ENCODE data around the gene GLI1.
"Not testable (repeated sequence)": the region's sequence is repeated elsewhere in the genome, so short reads cannot be mapped to it uniquely, and the experiment has no call there.

The GLI1 gene

GRCh38 chr12:57441846-57442427 lies 17.6 kb upstream of the GLI1 start:
- no peak for FAIRE-seq

- not testable (repeated sequence) for FAIRE-seq
Measured at GRCh38 chr12:57444337-57444736, 15.2 kb upstream of the GLI1 start.

GRCh38 chr12:57444744-57445143 lies 14.8 kb upstream of the GLI1 start:
- no peak for FAIRE-seq

- FAIRE-seq, result no peak
Measured at GRCh38 chr12:57446292-57446960, 13.2 kb upstream of the GLI1 start.

- no peak for FAIRE-seq
Measured at GRCh38 chr12:57448669-57449068, 10.9 kb upstream of the GLI1 start.

- no peak for FAIRE-seq
Measured at GRCh38 chr12:57449375-57449774, 10.2 kb upstream of the GLI1 start.

- FAIRE-seq, result no peak
Measured at GRCh38 chr12:57450057-57450456, 9.5 kb upstream of the GLI1 start.

- FAIRE-seq, result no peak
Measured at GRCh38 chr12:57451233-57451778, 8.3 kb upstream of the GLI1 start.

GRCh38 chr12:57452181-57452936 lies 7.2 kb upstream of the GLI1 start:
- no peak for FAIRE-seq

- no peak for FAIRE-seq
Measured at GRCh38 chr12:57452937-57453509, 6.6 kb upstream of the GLI1 start.

GRCh38 chr12:57454213-57454565 lies 5.4 kb upstream of the GLI1 start:
- no peak for FAIRE-seq

GRCh38 chr12:57454566-57455373 lies 4.8 kb upstream of the GLI1 start, which contains the start of gene INHBE:
TSS of gene INHBE (plus strand) at chr12:57455307. CDS start at chr12:57455537, 230 bp downstream.
- no peak for FAIRE-seq

- no peak for FAIRE-seq
Measured at GRCh38 chr12:57455374-57456144, 4.0 kb upstream of the GLI1 start.

GRCh38 chr12:57456145-57456700 lies 3.4 kb upstream of the GLI1 start:
- no peak for FAIRE-seq

GRCh38 chr12:57456737-57457490 lies 2.7 kb upstream of the GLI1 start:
- FAIRE-seq, result no peak

- no peak for FAIRE-seq
Measured at GRCh38 chr12:57458665-57459054, 925 bp upstream of the GLI1 start.

GRCh38 chr12:57459055-57459749 lies 383 bp upstream of the GLI1 start:
- FAIRE-seq, result no peak

- FAIRE-seq, result no peak
Measured at GRCh38 chr12:57460468-57460784, 841 bp downstream of the GLI1 start.

GRCh38 chr12:57460841-57461275 lies 1.3 kb downstream of the GLI1 start:
- no peak for FAIRE-seq
